ENCODE measurements around the gene ATP9A.

- TF ChIP-seq SIN3A (IDR thresholded peaks at IDR 0.05; ENCODE audit: borderline replicate concordance, insufficient read depth, low read length) (no peak), TAF1 (IDR thresholded peaks at IDR 0.05; ENCODE audit: borderline replicate concordance, insufficient read depth, low read length) (no peak), POLR2AphosphoS5 (IDR thresholded peaks at IDR 0.05; ENCODE audit: low read depth, low read length) (no peak), REST (IDR thresholded peaks at IDR 0.05; ENCODE audit: insufficient read depth in 1 of 2, low read depth in 2 of 2, low read length in 2 of 2) (no peak)
Observed at GRCh38 chr20:51625105-51625504, 143.1 kb downstream of the ATP9A start.

Data from PFSK-1 (cell line).